GM12864 (cell line): ENCODE results near the gene ZKSCAN3.
A peak's percentile ranks its signal among the peaks of the same experiment; 100 is the strongest.

Experiments
- DNase-seq: peaks from one replicate; pipeline ENCODE4 v3.0.0-alpha.2; 2011; ENCODE audit warnings: low read depth
- H3K4me3 ChIP-seq: 2 replicates; pipeline ENCODE4 v1.5.1; 2011; ENCODE audit warnings: mild to moderate bottlenecking, low read depth, low read length, control low read depth
- TF ChIP-seq, protein P1 (sequence below): IDR thresholded peaks from 2 replicates; pipeline ENCODE4 v1.5.1; 2011; ENCODE audit warnings: low read depth, mild to moderate bottlenecking, moderate library complexity, low read length, control low read depth, inconsistent platforms; ENCODE audit errors: missing control alignments

Gene ZKSCAN3

DNA sequence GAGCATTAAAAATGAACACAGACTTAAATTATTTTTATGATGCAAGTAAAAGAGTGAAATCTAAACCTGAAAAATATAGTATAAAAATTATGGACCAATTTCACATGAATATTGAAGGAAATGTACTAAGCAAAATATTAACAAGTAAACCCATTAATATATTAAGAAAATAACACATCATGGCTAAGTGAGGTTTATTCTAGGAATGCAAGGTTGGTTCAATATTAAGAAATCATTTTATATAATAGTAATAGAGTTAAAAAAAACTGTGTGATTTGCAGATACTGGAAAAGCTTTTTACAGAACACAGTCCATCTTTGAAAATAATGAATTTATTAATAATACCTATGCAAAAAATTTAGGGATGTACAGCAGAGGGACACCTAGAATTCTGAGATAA, 28.9 kb downstream of the ZKSCAN3 start:
- no peak overlapping the region for H3K4me3 ChIP-seq
- DNase-seq = no peak
- TF ChIP-seq, protein P1, sequence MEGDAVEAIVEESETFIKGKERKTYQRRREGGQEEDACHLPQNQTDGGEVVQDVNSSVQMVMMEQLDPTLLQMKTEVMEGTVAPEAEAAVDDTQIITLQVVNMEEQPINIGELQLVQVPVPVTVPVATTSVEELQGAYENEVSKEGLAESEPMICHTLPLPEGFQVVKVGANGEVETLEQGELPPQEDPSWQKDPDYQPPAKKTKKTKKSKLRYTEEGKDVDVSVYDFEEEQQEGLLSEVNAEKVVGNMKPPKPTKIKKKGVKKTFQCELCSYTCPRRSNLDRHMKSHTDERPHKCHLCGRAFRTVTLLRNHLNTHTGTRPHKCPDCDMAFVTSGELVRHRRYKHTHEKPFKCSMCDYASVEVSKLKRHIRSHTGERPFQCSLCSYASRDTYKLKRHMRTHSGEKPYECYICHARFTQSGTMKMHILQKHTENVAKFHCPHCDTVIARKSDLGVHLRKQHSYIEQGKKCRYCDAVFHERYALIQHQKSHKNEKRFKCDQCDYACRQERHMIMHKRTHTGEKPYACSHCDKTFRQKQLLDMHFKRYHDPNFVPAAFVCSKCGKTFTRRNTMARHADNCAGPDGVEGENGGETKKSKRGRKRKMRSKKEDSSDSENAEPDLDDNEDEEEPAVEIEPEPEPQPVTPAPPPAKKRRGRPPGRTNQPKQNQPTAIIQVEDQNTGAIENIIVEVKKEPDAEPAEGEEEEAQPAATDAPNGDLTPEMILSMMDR = no peak

DNA sequence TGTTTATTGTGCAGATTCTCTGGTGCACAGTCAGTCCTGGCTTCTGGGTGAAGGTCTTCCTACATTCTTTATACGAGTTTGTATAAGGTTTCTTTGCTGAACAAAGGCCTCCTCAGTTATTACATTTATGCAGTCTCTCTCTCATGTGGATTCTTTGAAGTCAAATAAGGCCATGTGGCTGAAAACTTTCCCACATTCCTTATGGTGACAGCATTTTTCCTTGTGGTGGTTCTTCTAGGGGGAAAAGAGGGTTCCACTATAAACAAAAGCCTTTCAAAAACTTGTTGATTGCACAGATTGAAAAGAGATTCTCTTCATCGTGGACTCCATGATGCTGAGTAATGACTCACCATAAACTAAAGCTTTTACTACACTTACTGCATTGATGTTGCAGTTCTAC, 30.6 kb downstream of the ZKSCAN3 start:
- no peak for DNase-seq
- no peak overlapping the region for H3K4me3 ChIP-seq
- TF ChIP-seq, protein P1 = no peak

DNA sequence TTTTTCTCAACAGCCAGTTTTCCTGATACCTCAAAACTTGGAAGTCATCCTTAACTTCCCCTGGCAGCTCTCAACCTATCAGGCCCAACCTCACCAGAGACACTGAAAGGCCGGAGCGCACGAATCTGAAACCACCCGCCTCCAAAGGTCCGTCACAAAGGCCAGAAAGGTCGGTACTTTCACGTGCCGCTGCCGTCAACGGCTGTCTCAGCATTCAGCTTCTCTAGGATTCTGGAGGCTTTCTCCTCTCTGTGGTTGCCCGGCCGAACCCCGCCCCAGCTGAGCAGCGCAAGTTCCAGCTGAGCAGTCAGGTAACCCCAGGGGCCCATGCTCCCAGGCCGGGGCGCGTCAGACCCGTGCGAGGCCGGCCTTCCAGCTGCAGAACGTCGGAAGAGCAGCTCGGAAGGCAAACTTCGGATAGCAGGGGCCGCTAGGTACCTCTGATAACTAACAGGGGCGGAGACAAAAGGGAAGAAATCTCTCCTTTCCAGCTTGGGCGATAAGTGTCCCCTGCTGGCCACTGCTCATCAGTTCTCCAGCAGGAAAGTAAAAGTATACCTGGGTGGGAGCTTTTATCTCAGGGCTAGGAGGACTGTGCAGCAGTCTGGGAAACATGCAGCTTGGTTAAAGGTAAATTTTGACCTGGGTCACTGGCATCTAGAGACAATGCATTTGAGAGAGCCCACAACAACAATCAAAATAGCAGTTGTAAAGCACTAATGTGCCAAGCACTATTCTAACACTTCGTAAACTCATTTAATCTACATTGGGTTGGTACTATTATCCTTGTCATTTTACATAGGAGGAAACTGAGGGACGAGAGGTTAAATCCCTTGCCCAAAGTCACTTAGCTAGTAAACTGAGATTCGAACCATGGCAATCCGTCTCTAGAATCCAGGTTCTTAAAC, 33.7 kb downstream of the ZKSCAN3 start:
- peak overlapping the region; percentile 6; the same call in 1 of the 2 replicates for H3K4me3 ChIP-seq
- peak; percentile 41 for DNase-seq
- TF ChIP-seq, protein P1 = peak; percentile 21

DNA sequence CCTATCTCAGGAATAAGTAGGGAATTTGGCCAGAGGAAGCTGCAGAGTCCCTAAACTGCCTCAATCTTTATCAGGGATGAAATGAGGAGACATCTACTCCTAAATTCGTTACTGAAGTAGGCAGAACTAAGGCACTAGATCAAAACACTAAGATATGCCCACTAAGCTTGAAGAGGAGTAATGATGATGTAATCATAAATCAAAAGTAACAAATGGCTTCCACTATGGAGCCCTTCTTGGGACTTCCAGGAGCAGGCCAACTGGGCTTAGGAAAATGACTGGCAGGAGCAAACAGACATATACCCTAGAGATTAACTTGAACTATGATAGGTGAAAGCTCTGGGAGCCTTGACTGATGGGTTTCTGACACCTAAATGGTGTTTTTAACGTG, 34.4 kb downstream of the ZKSCAN3 start:
- TF ChIP-seq, protein P1 = no peak
- H3K4me3 ChIP-seq = no peak overlapping the region

DNA sequence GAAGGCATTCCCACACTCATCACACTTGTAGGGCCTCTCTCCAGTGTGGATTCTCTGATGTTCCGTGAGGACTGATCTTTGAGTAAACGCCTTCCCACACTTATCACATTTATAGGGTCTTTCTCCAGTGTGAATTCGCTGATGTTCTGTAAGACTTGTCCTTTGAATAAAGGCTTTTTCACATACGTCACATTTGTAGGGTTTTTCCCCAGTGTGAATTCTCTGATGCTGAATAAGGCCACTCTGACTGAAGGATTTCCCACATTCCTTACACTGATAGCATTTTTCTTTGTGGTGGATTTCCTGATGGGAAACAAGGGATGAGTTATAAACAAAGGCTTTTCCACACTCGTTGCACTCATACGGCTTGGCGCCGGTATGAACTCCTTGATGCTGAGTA, 40.9 kb downstream of the ZKSCAN3 start:
- no peak for DNase-seq
- TF ChIP-seq, protein P1 = no peak
- no peak overlapping the region for H3K4me3 ChIP-seq

More for the DNA sequence above, 34.4 kb downstream of the ZKSCAN3 start:
- DNase-seq = no peak

DNA sequence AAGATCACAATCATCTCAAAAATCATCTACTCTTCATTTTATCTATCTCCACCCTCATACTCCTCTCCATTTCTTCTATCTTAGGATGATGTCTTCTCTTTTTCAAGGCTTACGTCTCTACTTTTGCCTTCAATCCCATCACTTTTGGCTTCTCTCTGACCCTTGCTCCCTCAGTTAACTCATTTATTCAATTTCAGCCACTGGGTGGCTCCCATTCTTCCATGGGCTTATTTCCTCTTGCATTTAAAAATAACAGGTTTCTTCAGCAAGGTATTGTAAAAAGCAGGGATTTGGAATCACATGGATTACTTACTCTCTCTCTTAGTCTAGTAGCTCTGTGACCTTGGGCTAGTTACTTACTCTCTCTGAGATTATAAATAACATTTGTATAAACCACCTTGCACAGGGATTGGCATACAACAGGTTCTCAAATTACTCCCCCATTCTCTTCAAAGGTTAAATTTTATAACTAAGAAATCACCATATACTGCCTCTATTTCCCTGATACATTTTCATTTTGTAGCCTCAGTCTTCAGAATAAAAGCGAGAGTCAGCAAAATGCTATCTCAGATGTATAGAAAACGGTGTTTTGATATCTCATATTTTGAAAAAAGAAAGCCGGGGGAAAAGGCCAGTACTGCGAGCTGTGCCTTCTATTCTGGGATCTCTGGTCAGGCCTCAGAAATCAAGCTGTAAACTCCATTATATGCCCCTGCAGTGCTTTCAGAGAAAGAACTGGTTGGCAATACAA, 44.3 kb downstream of the ZKSCAN3 start:
- no peak overlapping the region for H3K4me3 ChIP-seq
- no peak for DNase-seq
- TF ChIP-seq, protein P1 = no peak
